DND-41 (cell line): ENCODE measurements around the gene AKAP3.

Experiments
- ATAC-seq: fragments of 200-7000 bp; cut with Tn5 transposase; 3 replicates; pipeline ENCODE4 v1.9.1; 2021; ENCODE audit warnings: low read depth; ENCODE audit not compliant: insufficient read depth
- DNase-seq: peaks from one replicate; pipeline ENCODE4 v3.0.0-alpha.2; 2020
- H2AFZ ChIP-seq: 2 replicates; pipeline ENCODE4 v1.6.0; 2012; ENCODE audit warnings: low read depth, low read length
- H3K27ac ChIP-seq: 2 replicates; pipeline ENCODE4 v1.5.1; 2012; ENCODE audit warnings: low read length, inconsistent platforms
- H3K27me3 ChIP-seq: fragments of 200-600 bp; sonication (generic); 2 replicates; pipeline ENCODE4 v1.6.0; 2012; ENCODE audit warnings: low read length, mild to moderate bottlenecking, inconsistent platforms; ENCODE audit not compliant: insufficient read depth, poor library complexity
- H3K36me3 ChIP-seq: 2 replicates; pipeline ENCODE4 v1.5.1; 2012; ENCODE audit warnings: low read length, inconsistent platforms; ENCODE audit not compliant: insufficient read depth
- H3K4me1 ChIP-seq: 2 replicates; pipeline ENCODE4 v1.5.1; 2012; ENCODE audit warnings: mild to moderate bottlenecking, low read length; ENCODE audit not compliant: insufficient read depth
- H3K4me2 ChIP-seq: 2 replicates; pipeline ENCODE4 v1.6.0; 2012; ENCODE audit warnings: mild to moderate bottlenecking, moderate library complexity, low read length, inconsistent platforms; ENCODE audit not compliant: insufficient read depth
- H3K4me3 ChIP-seq, 2 experiments: fragments of 200-600 bp in 1 of 2; shearing (Covaris generic) in 1 of 2; 2 replicates each; pipeline ENCODE4 v1.5.1; 2012 to 2016; ENCODE audit warnings: inconsistent platforms in 2 of 2, low read length in 2 of 2, mild to moderate bottlenecking in 2 of 2, low read depth in 1 of 2, moderate library complexity in 1 of 2
- H3K79me2 ChIP-seq: 2 replicates; pipeline ENCODE4 v1.6.0; 2012; ENCODE audit warnings: low read length, inconsistent platforms; ENCODE audit not compliant: insufficient read depth
- H3K9ac ChIP-seq: 2 replicates; pipeline ENCODE4 v1.6.0; 2012; ENCODE audit warnings: low read depth, mild to moderate bottlenecking, inconsistent platforms, low read length, moderate library complexity
- H3K9me3 ChIP-seq: 2 replicates; pipeline ENCODE4 v1.5.1; 2012; ENCODE audit warnings: low read length, moderate library complexity, mild to moderate bottlenecking, inconsistent platforms; ENCODE audit not compliant: insufficient read depth, severe bottlenecking
- H4K20me1 ChIP-seq: 2 replicates; pipeline ENCODE4 v1.6.0; 2012; ENCODE audit warnings: low read length; ENCODE audit not compliant: insufficient read depth
- CTCF ChIP-seq: IDR thresholded peaks from 2 replicates; pipeline ENCODE4 v1.5.1; 2012; ENCODE audit warnings: borderline replicate concordance, low read length, moderate library complexity, mild to moderate bottlenecking; ENCODE audit not compliant: poor library complexity, severe bottlenecking; ENCODE audit errors: extremely low read depth
- EZH2 ChIP-seq: IDR thresholded peaks from 3 replicates; pipeline ENCODE4 v1.6.1; 2012; ENCODE audit warnings: borderline replicate concordance, low read depth, mild to moderate bottlenecking, moderate library complexity, low read length, inconsistent platforms; ENCODE audit not compliant: severe bottlenecking

Gene AKAP3

GRCh38 chr12:4681732-4682131 is 32.9 kb upstream of the AKAP3 start:
- DNase-seq (no peak), ATAC-seq (no peak)
- no peaks in the 10 kb centered on the region for H3K27me3 ChIP-seq
- no peak overlapping the region for H3K4me3 ChIP-seq
- no peaks in the 10 kb centered on the region for H3K4me1 ChIP-seq
- no peaks in the 10 kb centered on the region for H4K20me1 ChIP-seq
- no peak overlapping the region for H3K4me2 ChIP-seq
- no peaks in the 10 kb centered on the region for H3K9me3 ChIP-seq
- no peak for TF ChIP-seq EZH2
- no peak for TF ChIP-seq CTCF
- H3K79me2 ChIP-seq: no peaks in the 10 kb centered on the region
- no peak overlapping the region for H3K27ac ChIP-seq
- no peak overlapping the region for H2AFZ ChIP-seq
- peaks cover 51% of the 10 kb centered on the region for H3K36me3 ChIP-seq
- no peak overlapping the region for H3K9ac ChIP-seq

- H3K9me3 ChIP-seq: no peaks in the 10 kb centered on the region
- no peak overlapping the region for H3K27ac ChIP-seq
- H3K9ac ChIP-seq: no peak overlapping the region
- DNase-seq: no peak
- peaks cover 31% of the 10 kb centered on the region for H3K36me3 ChIP-seq
- no peak for ATAC-seq
- H3K4me2 ChIP-seq: no peak overlapping the region
- no peaks in the 10 kb centered on the region for H4K20me1 ChIP-seq
- no peak overlapping the region for H2AFZ ChIP-seq
- TF ChIP-seq EZH2: no peak
- TF ChIP-seq CTCF: no peak
- H3K4me1 ChIP-seq: no peaks in the 10 kb centered on the region
- no peaks in the 10 kb centered on the region for H3K27me3 ChIP-seq
- no peak overlapping the region for H3K4me3 ChIP-seq
- no peaks in the 10 kb centered on the region for H3K79me2 ChIP-seq
These were observed 30.9 kb upstream of the AKAP3 start for GRCh38 chr12:4679711-4680110.

- ATAC-seq (no peak), DNase-seq (no peak)
- Histone ChIP-seq H3K9ac (no peak overlapping the region), H3K9me3 (no peaks in the 10 kb centered on the region), H3K4me1 (no peaks in the 10 kb centered on the region), H2AFZ (no peak overlapping the region), H3K4me2 (no peak overlapping the region), H3K4me3 (no peak overlapping the region), H3K79me2 (no peaks in the 10 kb centered on the region), H3K36me3 (peaks cover 92% of the 10 kb centered on the region), H3K27me3 (no peaks in the 10 kb centered on the region), H3K27ac (no peak overlapping the region), H4K20me1 (no peaks in the 10 kb centered on the region)
- TF ChIP-seq EZH2: no peak
- no peak for TF ChIP-seq CTCF
These were observed 16.4 kb upstream of the AKAP3 start for GRCh38 chr12:4665236-4665635.

GRCh38 chr12:4663971-4664505 is 15.2 kb upstream of the AKAP3 start:
- Histone ChIP-seq H3K4me1 (no peaks in the 10 kb centered on the region), H3K4me3 (no peak overlapping the region), H3K36me3 (peaks cover 92% of the 10 kb centered on the region), H4K20me1 (no peaks in the 10 kb centered on the region), H3K4me2 (no peak overlapping the region), H3K79me2 (no peaks in the 10 kb centered on the region), H3K9me3 (no peaks in the 10 kb centered on the region), H2AFZ (no peak overlapping the region), H3K27me3 (no peaks in the 10 kb centered on the region), H3K9ac (no peak overlapping the region), H3K27ac (no peak overlapping the region)
- TF ChIP-seq CTCF: no peak
- TF ChIP-seq EZH2: no peak
- ATAC-seq (no peak), DNase-seq (no peak)
